SJCRH30 (cell line): ENCODE results near the gene CFAP46. TPM values are rescaled to one million over a fixed set of nuclear protein-coding genes. Genes with fewer than 3 reads are reported as not detected.
"Not testable (repeated sequence)": the region's sequence is repeated elsewhere in the genome, so short reads cannot be mapped to it uniquely, and the experiment has no call there.

Experiments
- DNase-seq, 2 experiments: peaks; one replicate each; pipeline ENCODE4 v3.0.0-alpha.2; 2015 to 2020
- H3K27ac ChIP-seq: fragments of 250-450 bp; sonication (Bioruptor Pico); 2 replicates; pipeline ENCODE4 v1.5.1; 2020; ENCODE audit warnings: mild to moderate bottlenecking, moderate library complexity
- H3K27me3 ChIP-seq: fragments of 250-450 bp; sonication (Bioruptor Pico); 2 replicates; pipeline ENCODE4 v1.5.1; 2020; ENCODE audit warnings: mild to moderate bottlenecking, moderate library complexity
- H3K36me3 ChIP-seq: fragments of 250-450 bp; sonication (Bioruptor Pico); 2 replicates; pipeline ENCODE4 v1.5.1; 2020; ENCODE audit warnings: mild to moderate bottlenecking, moderate library complexity
- H3K4me1 ChIP-seq: fragments of 250-450 bp; sonication (Bioruptor Pico); 2 replicates; pipeline ENCODE4 v1.5.1; 2020; ENCODE audit warnings: mild to moderate bottlenecking, moderate library complexity
- H3K4me3 ChIP-seq: fragments of 250-450 bp; sonication (Bioruptor Pico); 2 replicates; pipeline ENCODE4 v1.5.1; 2020; ENCODE audit warnings: mild to moderate bottlenecking, moderate library complexity
- H3K9me3 ChIP-seq: fragments of 250-450 bp; sonication (Bioruptor Pico); replicated peaks from 2 replicates; pipeline ENCODE4 v1.5.1; 2020; ENCODE audit warnings: mild to moderate bottlenecking, moderate library complexity
- total RNA-seq: library from RNA; depleted of rRNA; stranded (reverse); fragments of >200 nt; shearing (Covaris generic); gene quantifications from 2 replicates; pipeline ENCODE4 v1.2.3, GENCODE V29; 2014

Gene CFAP46
- total RNA-seq, 1 experiment from 2014 or later = 1.7 TPM

GRCh38 chr10:132923384-132923783, 19.0 kb downstream of the CFAP46 start:
- H3K27ac ChIP-seq, H3K4me3 ChIP-seq, H3K9me3 ChIP-seq, H3K27me3 ChIP-seq, DNase-seq, H3K4me1 ChIP-seq, H3K36me3 ChIP-seq: not testable (repeated sequence)

DNA sequence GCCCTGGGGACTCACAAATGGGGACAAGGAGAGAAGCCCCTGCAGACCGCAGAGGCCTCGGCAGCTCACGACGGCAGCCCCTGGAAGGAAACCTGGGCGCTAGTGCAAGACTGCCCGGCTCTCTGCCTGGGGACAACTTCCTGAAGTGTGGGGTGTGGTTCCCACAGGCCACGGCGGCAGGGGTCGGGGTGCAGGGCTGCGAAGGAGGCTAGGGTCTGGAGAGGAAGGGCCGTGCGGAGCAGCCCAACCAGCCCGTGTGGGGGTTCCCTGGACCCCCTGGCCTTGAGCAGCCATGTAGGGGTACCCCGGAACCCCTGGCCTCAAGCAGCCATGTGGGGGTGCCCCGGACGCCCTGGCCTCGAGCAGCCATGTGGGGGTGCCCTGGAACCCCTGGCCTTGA, 19.5 kb downstream of the CFAP46 start:
- Histone ChIP-seq H3K27me3 (no peaks in the 10 kb centered on the region), H3K9me3 (no peaks in the 10 kb centered on the region), H3K27ac (no peak overlapping the region), H3K36me3 (no peaks in the 10 kb centered on the region), H3K4me1 (no peaks in the 10 kb centered on the region), H3K4me3 (no peak overlapping the region)
- no peak for DNase-seq

DNA sequence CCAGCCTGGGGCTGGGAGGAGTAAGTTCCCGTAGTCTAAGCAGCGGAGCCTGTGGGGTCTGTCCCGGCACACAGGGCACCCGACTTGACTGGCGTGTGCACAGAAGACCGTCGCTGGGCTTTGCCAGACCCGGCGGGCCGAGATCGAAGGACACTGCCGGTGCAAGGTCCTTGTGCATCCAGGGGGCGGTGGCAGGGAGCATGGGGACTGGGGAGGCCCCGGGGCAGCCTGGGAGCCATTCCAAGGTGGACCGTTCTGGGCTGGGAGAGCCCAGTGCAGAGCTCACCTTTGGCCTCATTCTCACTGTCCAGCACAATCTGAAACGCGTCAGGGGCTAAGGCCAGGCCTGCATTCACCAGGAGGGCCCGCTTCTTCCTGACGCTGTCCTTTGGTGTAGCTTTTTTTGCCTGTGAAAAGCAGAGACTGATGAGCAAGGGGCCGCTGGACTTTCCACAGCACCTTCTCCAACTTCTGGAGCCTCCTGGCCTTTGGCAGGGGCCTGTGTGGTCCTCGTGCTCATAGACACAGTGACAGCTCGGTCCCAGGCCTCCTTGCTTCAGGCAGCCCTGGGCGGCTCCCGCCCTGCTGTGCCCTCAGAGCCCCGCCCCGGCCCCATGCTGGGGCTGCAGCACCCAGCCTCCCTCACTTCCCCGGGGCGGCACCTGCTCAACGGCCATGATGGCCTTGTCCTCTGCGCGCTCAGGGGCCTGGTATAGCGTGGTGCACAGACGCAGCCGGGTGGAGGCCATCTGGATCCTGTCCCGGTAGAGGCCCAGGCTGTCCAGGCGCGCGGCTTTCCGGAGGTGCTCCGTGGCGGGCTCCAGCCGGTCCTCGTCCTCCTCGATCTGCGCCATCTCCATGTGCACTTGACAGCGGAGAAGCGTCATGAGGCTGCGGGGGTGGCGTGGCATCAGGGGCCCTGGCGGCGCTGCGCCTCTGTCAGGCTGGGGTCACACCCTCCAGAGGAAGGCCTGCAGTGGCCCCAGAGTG, 20.3 kb downstream of the CFAP46 start:
- no peaks in the 10 kb centered on the region for H3K9me3 ChIP-seq
- no peaks in the 10 kb centered on the region for H3K27me3 ChIP-seq
- no peak for DNase-seq
- no peaks in the 10 kb centered on the region for H3K36me3 ChIP-seq
- no peak overlapping the region for H3K4me3 ChIP-seq
- H3K4me1 ChIP-seq = no peaks in the 10 kb centered on the region
- no peak overlapping the region for H3K27ac ChIP-seq

DNA sequence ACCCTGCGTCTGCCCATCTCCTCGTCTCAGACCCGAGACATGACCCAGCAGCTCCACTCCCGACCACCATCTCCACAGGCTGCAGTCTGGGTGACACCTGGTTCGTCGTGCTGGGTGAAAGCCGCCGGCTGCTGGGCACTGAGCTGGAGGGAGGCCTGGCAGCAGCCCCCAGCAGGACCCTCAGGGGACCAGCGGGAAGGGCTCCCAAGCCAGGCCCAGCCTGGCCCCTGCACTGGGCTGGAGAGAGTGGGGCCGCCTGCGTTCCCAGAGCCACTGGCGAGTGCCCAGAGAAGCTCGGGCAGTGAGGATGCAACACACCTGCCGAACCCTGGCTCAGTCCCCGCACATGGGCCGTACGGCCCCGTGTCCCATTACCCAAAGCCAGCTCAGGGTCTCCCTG, 21.3 kb downstream of the CFAP46 start:
- Histone ChIP-seq H3K27me3 (no peaks in the 10 kb centered on the region), H3K9me3 (no peaks in the 10 kb centered on the region)

DNA sequence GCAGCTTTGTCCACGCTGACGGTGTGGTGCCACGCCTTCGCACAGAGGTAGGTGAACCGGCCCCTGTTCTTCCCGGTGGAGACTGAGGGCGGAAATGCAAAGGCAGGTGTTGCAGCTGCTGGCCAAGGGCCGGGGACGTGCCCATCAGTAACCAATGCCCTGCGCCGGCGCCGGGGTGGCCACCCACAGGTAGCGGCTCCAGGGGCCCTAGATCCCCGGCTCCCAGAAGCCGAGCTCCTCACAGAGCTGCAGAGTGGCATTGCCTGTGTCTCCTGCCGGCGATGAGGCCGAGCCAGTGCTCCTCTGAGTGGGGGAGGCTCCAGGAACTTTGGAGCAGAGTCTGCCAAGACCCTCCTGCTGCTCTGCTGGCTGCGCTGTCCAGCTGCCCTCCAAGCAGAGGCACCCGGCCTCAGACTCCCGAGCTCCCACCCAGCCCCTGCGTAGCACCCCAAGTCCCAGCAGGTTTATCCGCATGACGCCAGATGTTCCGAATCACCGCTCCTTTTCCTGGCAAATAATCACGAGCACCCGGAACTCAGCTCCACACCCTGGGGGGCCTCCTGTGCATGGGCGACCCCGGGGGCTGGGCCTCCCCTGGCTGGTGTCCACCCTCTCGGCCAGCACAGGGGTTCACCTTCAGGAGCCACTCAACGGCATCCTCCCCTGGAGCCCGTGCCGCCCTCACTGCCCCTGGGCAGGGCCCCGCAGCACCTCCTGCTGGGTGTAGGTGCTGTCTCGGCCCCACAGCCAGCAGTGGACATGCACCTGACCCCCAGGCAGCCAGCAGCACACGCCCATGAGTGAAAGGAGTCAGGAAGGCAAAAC, 22.1 kb downstream of the CFAP46 start:
- no peaks in the 10 kb centered on the region for H3K4me1 ChIP-seq
- H3K9me3 ChIP-seq = no peaks in the 10 kb centered on the region
- H3K4me3 ChIP-seq = no peak overlapping the region
- DNase-seq = no peak
- no peaks in the 10 kb centered on the region for H3K36me3 ChIP-seq
- H3K27me3 ChIP-seq = 0 out of 2 replicates have a peak, but pooled peaks cover 3% of the 10 kb centered on the region
- H3K27ac ChIP-seq = no peak overlapping the region

More for the DNA sequence above, 21.3 kb downstream of the CFAP46 start:
- DNase-seq = no peak
- Histone ChIP-seq H3K27ac (no peak overlapping the region), H3K4me1 (no peaks in the 10 kb centered on the region), H3K36me3 (no peaks in the 10 kb centered on the region), H3K4me3 (no peak overlapping the region)

DNA sequence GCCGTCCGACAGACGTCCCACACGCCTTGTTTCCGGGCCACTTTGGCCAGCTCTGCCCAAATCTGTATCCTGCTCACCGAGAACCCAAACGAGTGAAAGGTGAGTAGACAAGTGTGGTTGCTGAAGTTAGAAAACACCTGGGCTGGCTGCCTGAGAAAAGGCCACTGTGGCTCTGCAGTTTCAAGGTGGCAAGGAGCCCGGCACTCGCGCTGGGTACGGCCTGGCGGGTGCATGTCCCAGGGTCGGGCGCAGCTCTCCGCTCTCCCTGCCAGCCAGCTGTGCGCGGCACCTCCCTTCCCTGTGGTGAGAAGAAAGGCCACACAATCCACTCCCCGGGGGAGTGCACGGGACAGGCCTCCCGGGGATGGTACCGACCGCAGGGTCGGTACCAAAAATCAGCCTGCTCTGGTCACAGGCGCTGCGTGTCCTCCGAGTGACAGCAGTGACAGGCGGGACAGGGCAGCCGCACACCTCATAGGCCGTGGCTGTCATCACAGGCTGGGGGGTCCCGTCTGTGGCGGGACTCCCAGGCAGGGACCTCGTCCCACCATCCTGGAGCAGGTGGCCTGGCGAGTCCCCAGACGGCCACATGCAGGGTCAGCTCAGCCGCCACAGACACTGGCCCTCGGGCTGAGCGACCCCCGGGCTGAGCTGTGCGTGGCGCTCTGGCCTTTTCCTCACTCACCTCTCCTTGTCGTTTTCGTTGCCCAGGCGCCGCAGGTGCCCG, 22.8 kb downstream of the CFAP46 start:
- H3K9me3 ChIP-seq = no peaks in the 10 kb centered on the region
- 0 out of 2 replicates have a peak, but pooled peaks cover 6% of the 10 kb centered on the region for H3K27me3 ChIP-seq
- H3K4me1 ChIP-seq = no peaks in the 10 kb centered on the region
- DNase-seq = no peak
- no peak overlapping the region for H3K4me3 ChIP-seq
- no peak overlapping the region for H3K27ac ChIP-seq
- no peaks in the 10 kb centered on the region for H3K36me3 ChIP-seq

DNA sequence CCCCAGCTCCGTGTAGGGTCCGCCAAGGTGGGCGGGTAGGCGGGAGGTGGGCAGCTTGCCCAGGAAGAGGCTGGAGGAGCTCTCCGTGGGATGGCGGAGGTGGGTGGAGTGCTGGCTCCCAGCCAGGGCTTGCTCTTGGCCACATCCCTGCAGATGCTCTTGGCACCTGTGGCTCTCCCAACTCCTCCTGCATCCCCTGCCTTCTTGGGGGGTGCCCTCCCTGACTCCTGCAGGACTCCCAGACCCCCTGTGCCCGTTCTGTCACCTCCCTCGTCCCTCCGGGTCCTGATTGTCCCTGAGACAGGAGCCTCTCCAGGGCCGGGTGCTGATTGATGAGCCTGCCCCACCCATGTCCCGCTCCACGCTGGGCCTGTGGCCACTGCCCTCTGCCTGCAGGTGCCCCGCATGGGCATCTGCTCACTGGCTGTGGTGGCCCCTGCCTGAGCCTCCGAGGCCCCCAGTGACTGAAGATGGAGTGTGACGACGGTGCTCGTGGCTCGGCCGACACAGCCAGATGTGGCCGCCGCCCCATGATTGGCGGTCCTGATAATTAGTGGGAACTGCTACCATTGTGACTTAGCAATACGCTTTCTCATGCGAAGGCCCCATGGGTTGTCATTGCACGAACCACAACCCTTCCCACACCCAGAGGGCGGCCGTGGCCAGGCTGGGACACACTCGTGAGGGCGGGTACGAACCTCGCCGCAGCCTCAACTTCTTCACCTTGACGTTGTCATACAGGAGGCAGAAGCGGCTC, 23.6 kb downstream of the CFAP46 start:
- H3K9me3 ChIP-seq = no peaks in the 10 kb centered on the region
- H3K36me3 ChIP-seq = no peaks in the 10 kb centered on the region
- H3K4me3 ChIP-seq = no peak overlapping the region
- no peaks in the 10 kb centered on the region for H3K4me1 ChIP-seq
- 0 out of 2 replicates have a peak, but pooled peaks cover 6% of the 10 kb centered on the region for H3K27me3 ChIP-seq
- no peak for DNase-seq
- no peak overlapping the region for H3K27ac ChIP-seq

DNA sequence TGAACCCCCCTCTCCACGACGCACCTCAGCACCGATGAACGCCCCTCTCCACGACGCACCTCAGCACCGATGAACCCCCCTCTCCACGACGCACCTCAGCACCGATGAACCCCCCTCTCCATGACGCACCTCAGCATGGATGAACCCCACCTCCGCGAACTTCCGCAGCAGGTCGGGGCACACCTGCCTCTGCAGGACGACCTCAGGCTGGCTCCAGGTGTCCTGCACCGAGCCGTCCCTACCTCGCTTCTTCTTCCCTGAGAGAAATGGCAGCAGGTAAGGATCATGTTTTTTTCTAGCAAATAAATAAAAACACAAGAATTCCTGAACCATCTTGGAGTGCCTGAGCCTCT, 24.1 kb downstream of the CFAP46 start:
- H3K4me1 ChIP-seq = no peaks in the 10 kb centered on the region
- DNase-seq = no peak
- no peak overlapping the region for H3K27ac ChIP-seq
- no peaks in the 10 kb centered on the region for H3K36me3 ChIP-seq
- H3K4me3 ChIP-seq = no peak overlapping the region
- H3K9me3 ChIP-seq = no peaks in the 10 kb centered on the region
- H3K27me3 ChIP-seq = 0 out of 2 replicates have a peak, but pooled peaks cover 6% of the 10 kb centered on the region

DNA sequence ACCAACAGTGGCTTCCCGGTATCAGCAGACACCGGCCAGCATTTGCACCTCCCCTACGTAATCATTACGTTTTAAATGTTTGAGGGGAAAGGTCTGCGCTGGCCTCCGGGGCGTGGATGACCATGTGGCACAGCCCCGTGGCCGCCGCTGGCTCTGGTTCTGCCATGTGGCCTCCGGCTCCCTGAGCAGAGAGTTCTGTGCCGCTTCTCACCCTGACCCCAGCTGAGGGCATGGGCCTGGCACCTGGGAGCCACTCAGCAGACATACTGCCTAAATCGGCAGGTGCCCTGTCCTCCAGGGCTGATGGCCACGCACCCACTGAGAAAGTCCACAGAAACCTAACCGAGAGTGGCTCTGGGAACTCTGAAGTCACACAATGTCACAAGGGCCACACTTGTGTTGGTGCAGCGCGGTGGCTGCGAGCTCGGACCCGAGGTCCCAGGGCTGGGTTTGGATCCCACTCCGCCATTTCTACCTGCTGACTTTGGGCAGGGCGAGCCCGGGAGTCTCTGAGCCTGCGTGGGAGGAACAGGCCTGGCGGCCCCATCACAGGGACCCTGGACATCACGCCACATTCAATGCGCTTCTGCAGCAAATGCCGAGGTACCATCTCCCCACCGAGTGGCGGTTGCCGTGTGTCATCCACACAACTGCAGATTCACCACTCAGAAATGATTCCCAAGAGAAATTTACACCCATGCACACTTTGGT, 25.3 kb downstream of the CFAP46 start:
- Histone ChIP-seq H3K27ac (no peak overlapping the region), H3K4me3 (no peak overlapping the region), H3K9me3 (no peaks in the 10 kb centered on the region), H3K4me1 (no peaks in the 10 kb centered on the region), H3K36me3 (no peaks in the 10 kb centered on the region), H3K27me3 (0 out of 2 replicates have a peak, but pooled peaks cover 6% of the 10 kb centered on the region)
- no peak for DNase-seq

GRCh38 chr10:132916421-132916841, 25.9 kb downstream of the CFAP46 start:
- H3K4me1 ChIP-seq = no peaks in the 10 kb centered on the region
- peak overlapping the region; percentile 11; the same call in 1 of the 2 replicates for H3K4me3 ChIP-seq
- H3K27me3 ChIP-seq = 0 out of 2 replicates have a peak, but pooled peaks cover 6% of the 10 kb centered on the region
- H3K27ac ChIP-seq = no peak overlapping the region
- no peaks in the 10 kb centered on the region for H3K36me3 ChIP-seq
- DNase-seq = peak; percentile 14 to 31
- H3K9me3 ChIP-seq = no peaks in the 10 kb centered on the region

- 0 out of 2 replicates have a peak, but pooled peaks cover 6% of the 10 kb centered on the region for H3K27me3 ChIP-seq
- no peak overlapping the region for H3K4me3 ChIP-seq
- no peaks in the 10 kb centered on the region for H3K4me1 ChIP-seq
- H3K9me3 ChIP-seq = no peaks in the 10 kb centered on the region
- DNase-seq = peak; percentile 37 to 43
- H3K36me3 ChIP-seq = no peaks in the 10 kb centered on the region
- H3K27ac ChIP-seq = no peak overlapping the region
These were observed 27.0 kb downstream of the CFAP46 start for GRCh38 chr10:132915411-132915810.

GRCh38 chr10:132914732-132915131, 27.6 kb downstream of the CFAP46 start:
- no peaks in the 10 kb centered on the region for H3K36me3 ChIP-seq
- no peaks in the 10 kb centered on the region for H3K4me1 ChIP-seq
- H3K27ac ChIP-seq = no peak overlapping the region
- H3K9me3 ChIP-seq = no peaks in the 10 kb centered on the region
- no peak overlapping the region for H3K4me3 ChIP-seq
- DNase-seq = no peak
- H3K27me3 ChIP-seq = 0 out of 2 replicates have a peak, but pooled peaks cover 6% of the 10 kb centered on the region

DNA sequence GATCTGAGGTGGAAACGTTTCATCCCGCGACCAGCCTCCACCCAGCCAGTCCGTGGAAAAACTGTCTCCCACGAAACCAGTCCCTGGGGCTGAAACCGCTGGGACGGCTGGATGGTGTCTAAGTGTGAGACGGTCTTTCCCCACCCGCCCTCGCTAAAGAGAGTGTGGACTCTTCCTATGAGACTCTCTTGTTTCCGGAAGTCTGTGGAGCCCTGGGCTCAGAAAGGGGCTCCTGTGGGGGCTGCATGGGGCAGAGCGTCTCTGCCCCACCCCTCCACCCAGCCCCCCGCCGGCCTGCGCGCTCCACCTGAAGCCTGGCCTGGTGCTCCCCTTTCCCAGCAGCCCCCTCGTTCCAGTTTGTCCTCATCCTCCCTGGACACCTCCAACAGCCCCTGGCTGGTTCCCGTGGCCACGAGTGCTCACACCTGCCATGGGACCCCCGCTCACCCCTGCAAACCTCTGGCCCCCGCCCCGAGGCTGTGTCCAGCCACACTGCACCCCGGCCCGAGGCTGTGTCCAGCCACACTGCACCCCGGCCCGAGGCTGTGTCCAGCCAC, 28.7 kb downstream of the CFAP46 start:
- Histone ChIP-seq H3K9me3 (no peaks in the 10 kb centered on the region), H3K4me3 (no peak overlapping the region), H3K36me3 (no peaks in the 10 kb centered on the region), H3K27me3 (0 out of 2 replicates have a peak, but pooled peaks cover 6% of the 10 kb centered on the region), H3K4me1 (no peaks in the 10 kb centered on the region), H3K27ac (no peak overlapping the region)
- DNase-seq = no peak
